K562 (cell line): ENCODE results near the gene NTRK3. TPM values are rescaled to one million over a fixed set of nuclear protein-coding genes. Genes with fewer than 3 reads are reported as not detected.

Source experiments
- ATAC-seq: fragments of 200-7000 bp; cut with Tn5 transposase; 3 replicates; pipeline ENCODE4 v1.9.1; 2020; ENCODE audit warnings: moderate library complexity
- BruUV-seq: library from RNA; stranded (reverse); fragments of 400-500 nt; replicated peaks from 2 replicates; lab custom pipeline; 2021; lab: Mats Ljungman, UMichigan
- CTCF ChIA-PET: fragments of 300-600 bp; formaldehyde crosslinking; extraction: SDS; loops from one replicate; lab custom pipeline; 2021; ENCODE audit warnings: low intra/inter-chr PET ratio; lab: Yijun Ruan, JAX
- POLR2A ChIA-PET: fragments of 300-600, 350-650 bp; sonication (Branson Sonifier 250); formaldehyde crosslinking; extraction: SDS; loops from one replicate; lab custom pipeline; 2021; ENCODE audit warnings: antibody characterized with exemption, inconsistent platforms; lab: Yijun Ruan, JAX
- DNase-seq, 4 experiments: peaks; one replicate each; pipeline versions ENCODE4 v3.0.0 to v3.0.0-alpha.2; 2011 to 2018; ENCODE audit warnings: low spot score in 3 of 4, mixed read lengths in 3 of 4; ENCODE audit errors: extremely low read depth in 1 of 4
- FAIRE-seq: peaks from 2 replicates; lab custom pipeline; 2011; peaks lifted over from hg19 to GRCh38; lab: Jason Lieb, UNC
- H2AFZ ChIP-seq: 2 replicates; pipeline ENCODE4 v1.6.0; 2011; ENCODE audit warnings: low read depth, low read length, control low read depth, inconsistent platforms
- H3K27ac ChIP-seq: fragments of 200-600 bp; 3 replicates; pipeline ENCODE4 v1.8.0; 2011; ENCODE audit warnings: low read depth, mild to moderate bottlenecking, control low read depth, inconsistent platforms, low read length, moderate library complexity, mixed read lengths; ENCODE audit errors: extremely low read depth
- H3K27me3 ChIP-seq, 2 experiments: fragments of 300-600 bp in 1 of 2; 2 replicates in 1 of 2; 3 replicates in 1 of 2; pipeline versions ENCODE4 v1.6.0 to v1.8.0; 2011; ENCODE audit warnings: inconsistent platforms in 2 of 2, low read length in 2 of 2, mild to moderate bottlenecking in 1 of 2, mixed read lengths in 1 of 2, moderate library complexity in 1 of 2; ENCODE audit not compliant: control insufficient read depth in 2 of 2, insufficient read depth in 2 of 2
- H3K36me3 ChIP-seq: fragments of 300-600 bp; 3 replicates; pipeline ENCODE4 v1.8.0; 2011; ENCODE audit warnings: mild to moderate bottlenecking, low read length, inconsistent platforms; ENCODE audit not compliant: control insufficient read depth, insufficient read depth
- H3K4me1 ChIP-seq, 2 experiments: fragments of 200-600 bp in 1 of 2; replicated peaks in 1 of 2; 2 replicates in 1 of 2; 3 replicates in 1 of 2; pipeline versions ENCODE4 v1.5.1 to v1.8.0; 2011; ENCODE audit warnings: inconsistent platforms in 2 of 2, low read length in 2 of 2, mild to moderate bottlenecking in 1 of 2, mixed read lengths in 1 of 2, moderate library complexity in 1 of 2; ENCODE audit not compliant: control insufficient read depth in 2 of 2, insufficient read depth in 2 of 2
- H3K4me2 ChIP-seq: 2 replicates; pipeline ENCODE4 v1.6.1; 2011; ENCODE audit warnings: low read length, control low read depth, inconsistent platforms, mixed read lengths; ENCODE audit not compliant: insufficient read depth
- H3K4me3 ChIP-seq: fragments of 200-600 bp; sonication (generic), shearing (Covaris generic); 2 replicates; pipeline ENCODE4 v1.5.1; 2016; ENCODE audit warnings: control low read depth, inconsistent platforms
- H3K79me2 ChIP-seq: fragments of 200-600 bp; 3 replicates; pipeline ENCODE4 v1.8.0; 2011; ENCODE audit warnings: low read length, inconsistent platforms; ENCODE audit not compliant: control insufficient read depth, insufficient read depth
- H3K9ac ChIP-seq, 2 experiments: 2 replicates each; pipeline versions ENCODE4 v1.6.0 to v1.6.1; 2011; ENCODE audit warnings: low read depth in 2 of 2, low read length in 2 of 2, control low read depth in 1 of 2, inconsistent platforms in 1 of 2, mild to moderate bottlenecking in 1 of 2, mixed read lengths in 1 of 2; ENCODE audit not compliant: insufficient read depth in 1 of 2
- H3K9me1 ChIP-seq: one replicate; pipeline ENCODE4 v1.6.0; 2011; ENCODE audit warnings: inconsistent platforms, mild to moderate bottlenecking, low read length, moderate library complexity; ENCODE audit not compliant: control insufficient read depth, insufficient read depth
- H3K9me3 ChIP-seq: replicated peaks from 2 replicates; pipeline ENCODE4 v1.5.1; 2011; ENCODE audit warnings: low read depth, low read length, inconsistent platforms; ENCODE audit not compliant: control insufficient read depth, insufficient read depth
- H4K20me1 ChIP-seq: replicated peaks from 2 replicates; pipeline ENCODE4 v1.6.1; 2011; ENCODE audit warnings: low read length, inconsistent platforms, mixed read lengths; ENCODE audit not compliant: control insufficient read depth, insufficient read depth
- BDP1 ChIP-seq: IDR thresholded peaks from 3 replicates; pipeline ENCODE4 v1.6.1; 2011; ENCODE audit not compliant: insufficient read length, insufficient read depth
- ELF1 ChIP-seq: fragments of 200-800 bp; sonication (Bioruptor generic); IDR thresholded peaks from 2 replicates; pipeline ENCODE4 v1.6.1; 2016; ENCODE audit warnings: missing genetic modification characterization, missing compliant biosample characterization
- ERF ChIP-seq: fragments of 450-650 bp; formaldehyde crosslinking; IDR thresholded peaks from 2 replicates; pipeline ENCODE4 v1.4.0; 2020; ENCODE audit warnings: mild to moderate bottlenecking, mixed read lengths
- FOXK2 ChIP-seq, 2 experiments: fragments of 450-650 bp; IDR thresholded peaks in 1 of 2; conservative IDR thresholded peaks in 1 of 2; 2 replicates each; pipeline ENCODE4 v1.6.1; 2016; ENCODE audit warnings: low read depth in 2 of 2, mild to moderate bottlenecking in 1 of 2
- KHSRP ChIP-seq: fragments of 450-650 bp; IDR thresholded peaks from 2 replicates; pipeline ENCODE4 v1.6.1; 2017
- MTA3 ChIP-seq: fragments of 450-650 bp; formaldehyde crosslinking; IDR thresholded peaks from 2 replicates; pipeline ENCODE4 v1.6.1; 2017; ENCODE audit warnings: mild to moderate bottlenecking, borderline replicate concordance
- NFATC3 ChIP-seq: fragments of 450-650 bp; IDR thresholded peaks from 2 replicates; pipeline ENCODE4 v1.6.1; 2017; ENCODE audit warnings: mild to moderate bottlenecking
- TAF7 ChIP-seq: fragments of 450-650 bp; IDR thresholded peaks from 2 replicates; pipeline ENCODE4 v1.6.1; 2016; ENCODE audit warnings: missing genetic modification characterization, missing compliant biosample characterization
- TAL1 ChIP-seq: fragments of 450-650 bp; IDR thresholded peaks from 2 replicates; pipeline ENCODE4 v1.6.1; 2016; ENCODE audit warnings: mild to moderate bottlenecking
- ZNF133 ChIP-seq: fragments of 250-450 bp; sonication (Bioruptor Pico); IDR thresholded peaks from 2 replicates; pipeline ENCODE4 v1.4.0; 2020; ENCODE audit warnings: mild to moderate bottlenecking
- ZNF23 ChIP-seq: fragments of 250-450 bp; sonication (Bioruptor Pico); IDR thresholded peaks from 2 replicates; pipeline ENCODE4 v1.4.0; 2020; ENCODE audit warnings: mild to moderate bottlenecking
- ZNF408 ChIP-seq: fragments of 250-450 bp; sonication (Bioruptor Pico); IDR thresholded peaks from 2 replicates; pipeline ENCODE4 v1.4.0; 2020; ENCODE audit warnings: low read depth, mild to moderate bottlenecking, moderate library complexity
- WGBS: fragments of 100-300 bp; shearing (Covaris generic); methylation state at CpG from one replicate; pipeline ENCODE4 v1.1.6; 2016; ENCODE audit warnings: low coverage, mixed read lengths; ENCODE audit not compliant: insufficient coverage; ENCODE audit errors: missing lambda C conversion rate; 5-methylcytosine and 5-hydroxymethylcytosine counted together
- in situ Hi-C: fragments of 300-500 bp; cut with MboI; formaldehyde crosslinking; loops from 4 replicates; pipeline ENCODE4 v1.15.0; 2018; ENCODE audit warnings: inconsistent platforms, mixed read lengths
- intact Hi-C: fragments of 100-400 bp; cut with micrococcal nuclease; formaldehyde crosslinking; loops from 2 replicates; pipeline ENCODE4 v1.14.2; 2022
- polyA plus RNA-seq, 8 experiments: library from polyadenylated mRNA; depleted of rRNA in 4 of 8; stranded (reverse) in 5 of 8; unstranded in 3 of 8; fragments of >200 nt; fragmentation: Nextera tagmentation in 2 of 8; fragmentation: Illumina TruSeq in 1 of 8; extraction: Ambion mirVana in 2 of 8; extraction: Trizol in 1 of 8; gene quantifications; 2 replicates each; pipeline versions ENCODE4 v1.2.1 to v1.2.3, GENCODE V29; 2011 to 2014; ENCODE audit warnings: inconsistent platforms in 1 of 8, missing spikeins in 1 of 8
- total RNA-seq, 7 experiments: library from RNA; depleted of rRNA in 6 of 7; stranded (reverse); fragments of >200 nt in 6 of 7; fragmentation: Illumina TruSeq in 2 of 7; extraction: Trizol in 2 of 7; gene quantifications; 2 replicates each; pipeline versions ENCODE4 v1.2.1 to v1.2.3, GENCODE V29; 2011 to 2021; ENCODE audit warnings: low replicate concordance in 1 of 7
- TF ChIP-seq, protein P1 (sequence below): IDR thresholded peaks from 3 replicates; pipeline ENCODE4 v1.6.1; 2011; ENCODE audit warnings: borderline replicate concordance, mild to moderate bottlenecking, moderate library complexity; ENCODE audit not compliant: insufficient read length; ENCODE audit errors: extremely low read depth
- TF ChIP-seq, protein P2 (sequence below), 3 experiments: IDR thresholded peaks in 2 of 3; conservative IDR thresholded peaks in 1 of 3; 2 replicates each; pipeline ENCODE4 v1.5.1; 2011 to 2012; ENCODE audit warnings: low read length in 3 of 3, mild to moderate bottlenecking in 3 of 3, control low read depth in 2 of 3, improper control_type of control experiment in 1 of 3, inconsistent platforms in 1 of 3, low read depth in 1 of 3, mixed read lengths in 1 of 3, moderate library complexity in 1 of 3; ENCODE audit not compliant: insufficient read depth in 2 of 3
- TF ChIP-seq, protein P3 (sequence below): sonication (generic); formaldehyde crosslinking; IDR thresholded peaks from 2 replicates; pipeline ENCODE4 v1.8.1; 2022; ENCODE audit warnings: missing genetic modification reagents

Gene NTRK3
- total and polyA plus RNA-seq, 9 of the 15 experiments (the other 6 are each of a cell fraction or from before 2014, with no cell fraction given): 0.11 to 0.13 TPM; not detected in 7

DNA sequence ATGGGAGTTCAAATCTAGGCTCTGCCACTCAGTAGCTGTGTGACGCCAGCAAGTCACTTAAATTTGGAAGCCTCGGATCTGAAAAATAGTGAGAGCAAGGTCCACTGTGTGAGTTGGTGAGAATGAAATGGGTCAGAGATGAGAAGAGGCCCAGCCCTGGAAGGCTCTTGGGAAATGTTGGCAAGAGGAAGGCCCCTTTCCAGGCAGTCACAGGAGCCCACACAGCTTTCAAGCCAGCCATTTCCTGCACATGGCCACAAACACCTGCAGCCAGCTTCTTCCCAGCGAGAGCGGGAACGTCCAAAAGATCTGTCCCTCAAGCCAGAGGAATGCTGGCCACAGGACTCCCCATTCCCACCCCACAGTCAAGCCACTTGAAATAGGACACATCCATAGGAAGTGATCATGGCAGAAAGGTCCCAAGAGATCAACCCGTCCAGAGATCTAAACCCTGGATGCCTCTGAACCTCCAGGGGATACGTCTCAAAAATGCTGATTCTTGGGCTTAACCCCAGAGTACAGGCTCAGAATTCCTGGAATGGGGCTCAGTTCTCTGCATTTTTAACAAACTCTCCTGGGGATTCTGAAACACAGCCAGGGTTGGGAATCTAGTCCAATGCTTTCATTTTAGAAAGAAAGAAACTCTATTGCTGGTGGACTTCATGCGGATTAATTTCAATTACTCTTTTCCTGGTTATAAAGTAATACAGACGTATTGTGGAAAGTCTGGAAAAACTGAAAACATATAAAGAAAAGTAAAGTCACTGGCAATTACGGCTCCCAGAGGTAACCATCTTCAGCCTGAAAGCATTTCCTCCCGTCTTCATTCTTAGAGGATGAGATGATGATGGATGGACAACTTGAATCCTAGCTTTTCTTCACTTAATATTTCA lies 35.9 kb downstream of the NTRK3 start:
- Histone ChIP-seq H3K9me3 (no peaks in the 10 kb centered on the region), H3K4me1 (0 out of 5 replicates have a peak, but pooled peaks cover 0 to 5% of the 10 kb centered on the region in 2 experiments), H3K27ac (no peak overlapping the region), H3K79me2 (no peaks in the 10 kb centered on the region), H3K9ac (no peak overlapping the region), H2AFZ (no peak overlapping the region), H3K4me3 (no peak overlapping the region), H3K4me2 (no peak overlapping the region), H4K20me1 (0 out of 2 replicates have a peak, but pooled peaks cover under 1% of the 10 kb centered on the region), H3K9me1 (no peaks in the 10 kb centered on the region), H3K27me3 (peaks cover 0 to 11% of the 10 kb centered on the region in 2 experiments; a peak in 2 of 5 replicates), H3K36me3 (no peaks in the 10 kb centered on the region)
- POLR2A ChIA-PET: interaction anchor here (1.0 kb wide), 1 partner anchor 11 kb away, joined by 3 read pairs; no protein-coding TSS in a partner anchor
- no TSS peak for BruUV-seq
- no peak for ATAC-seq
- TF ChIP-seq FOXK2 (conservative IDR thresholded peaks at IDR 0.05 in 1 of 2, IDR thresholded peaks at IDR 0.05 in 1 of 2; ENCODE audit: low read depth in 2 of 2) (no peak), ELF1 (tag) (no peak), TAL1 (no peak), ZNF23 (no peak), ERF (no peak), NFATC3 (no peak), KHSRP (no peak), ZNF133 (CRISPR knock-in tag) (no peak), BDP1 (no peak), MTA3 (no peak), TAF7 (tag) (no peak), ZNF408 (CRISPR knock-in tag) (no peak)
- TF ChIP-seq, protein P1, sequence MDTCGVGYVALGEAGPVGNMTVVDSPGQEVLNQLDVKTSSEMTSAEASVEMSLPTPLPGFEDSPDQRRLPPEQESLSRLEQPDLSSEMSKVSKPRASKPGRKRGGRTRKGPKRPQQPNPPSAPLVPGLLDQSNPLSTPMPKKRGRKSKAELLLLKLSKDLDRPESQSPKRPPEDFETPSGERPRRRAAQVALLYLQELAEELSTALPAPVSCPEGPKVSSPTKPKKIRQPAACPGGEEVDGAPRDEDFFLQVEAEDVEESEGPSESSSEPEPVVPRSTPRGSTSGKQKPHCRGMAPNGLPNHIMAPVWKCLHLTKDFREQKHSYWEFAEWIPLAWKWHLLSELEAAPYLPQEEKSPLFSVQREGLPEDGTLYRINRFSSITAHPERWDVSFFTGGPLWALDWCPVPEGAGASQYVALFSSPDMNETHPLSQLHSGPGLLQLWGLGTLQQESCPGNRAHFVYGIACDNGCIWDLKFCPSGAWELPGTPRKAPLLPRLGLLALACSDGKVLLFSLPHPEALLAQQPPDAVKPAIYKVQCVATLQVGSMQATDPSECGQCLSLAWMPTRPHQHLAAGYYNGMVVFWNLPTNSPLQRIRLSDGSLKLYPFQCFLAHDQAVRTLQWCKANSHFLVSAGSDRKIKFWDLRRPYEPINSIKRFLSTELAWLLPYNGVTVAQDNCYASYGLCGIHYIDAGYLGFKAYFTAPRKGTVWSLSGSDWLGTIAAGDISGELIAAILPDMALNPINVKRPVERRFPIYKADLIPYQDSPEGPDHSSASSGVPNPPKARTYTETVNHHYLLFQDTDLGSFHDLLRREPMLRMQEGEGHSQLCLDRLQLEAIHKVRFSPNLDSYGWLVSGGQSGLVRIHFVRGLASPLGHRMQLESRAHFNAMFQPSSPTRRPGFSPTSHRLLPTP: no peak
- TF ChIP-seq, protein P2, sequence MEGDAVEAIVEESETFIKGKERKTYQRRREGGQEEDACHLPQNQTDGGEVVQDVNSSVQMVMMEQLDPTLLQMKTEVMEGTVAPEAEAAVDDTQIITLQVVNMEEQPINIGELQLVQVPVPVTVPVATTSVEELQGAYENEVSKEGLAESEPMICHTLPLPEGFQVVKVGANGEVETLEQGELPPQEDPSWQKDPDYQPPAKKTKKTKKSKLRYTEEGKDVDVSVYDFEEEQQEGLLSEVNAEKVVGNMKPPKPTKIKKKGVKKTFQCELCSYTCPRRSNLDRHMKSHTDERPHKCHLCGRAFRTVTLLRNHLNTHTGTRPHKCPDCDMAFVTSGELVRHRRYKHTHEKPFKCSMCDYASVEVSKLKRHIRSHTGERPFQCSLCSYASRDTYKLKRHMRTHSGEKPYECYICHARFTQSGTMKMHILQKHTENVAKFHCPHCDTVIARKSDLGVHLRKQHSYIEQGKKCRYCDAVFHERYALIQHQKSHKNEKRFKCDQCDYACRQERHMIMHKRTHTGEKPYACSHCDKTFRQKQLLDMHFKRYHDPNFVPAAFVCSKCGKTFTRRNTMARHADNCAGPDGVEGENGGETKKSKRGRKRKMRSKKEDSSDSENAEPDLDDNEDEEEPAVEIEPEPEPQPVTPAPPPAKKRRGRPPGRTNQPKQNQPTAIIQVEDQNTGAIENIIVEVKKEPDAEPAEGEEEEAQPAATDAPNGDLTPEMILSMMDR (IDR thresholded peaks at IDR 0.05 in 2 of 3, conservative IDR thresholded peaks at IDR 0.05 in 1 of 3; ENCODE audit: insufficient read depth in 2 of 3, low read depth in 1 of 3, low read length in 3 of 3): no peak
- TF ChIP-seq, protein P3, sequence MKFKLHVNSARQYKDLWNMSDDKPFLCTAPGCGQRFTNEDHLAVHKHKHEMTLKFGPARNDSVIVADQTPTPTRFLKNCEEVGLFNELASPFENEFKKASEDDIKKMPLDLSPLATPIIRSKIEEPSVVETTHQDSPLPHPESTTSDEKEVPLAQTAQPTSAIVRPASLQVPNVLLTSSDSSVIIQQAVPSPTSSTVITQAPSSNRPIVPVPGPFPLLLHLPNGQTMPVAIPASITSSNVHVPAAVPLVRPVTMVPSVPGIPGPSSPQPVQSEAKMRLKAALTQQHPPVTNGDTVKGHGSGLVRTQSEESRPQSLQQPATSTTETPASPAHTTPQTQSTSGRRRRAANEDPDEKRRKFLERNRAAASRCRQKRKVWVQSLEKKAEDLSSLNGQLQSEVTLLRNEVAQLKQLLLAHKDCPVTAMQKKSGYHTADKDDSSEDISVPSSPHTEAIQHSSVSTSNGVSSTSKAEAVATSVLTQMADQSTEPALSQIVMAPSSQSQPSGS (CRISPR knock-in tag): no peak
- DNase-seq: no peak
- intact Hi-C loops (no loop called here), in situ Hi-C loops (no loop called here)
- WGBS: under 1% methylated on average over 11 of the region's 11 CpGs
- FAIRE-seq: no peak
- CTCF ChIA-PET: no interaction called here
